GM18505 (cell line): ENCODE data around the gene RPN2.

Source experiments
- ATAC-seq: cut with Tn5 transposase; IDR thresholded peaks from one replicate; pipeline ENCODE4 v1.9.1; 2021; ENCODE audit not compliant: unreplicated experiment
- POLR2A ChIP-seq: IDR thresholded peaks from 4 replicates; pipeline ENCODE4 v1.6.1; 2011; ENCODE audit warnings: borderline replicate concordance; ENCODE audit not compliant: insufficient read depth, insufficient read length; ENCODE audit errors: extremely low read depth

The RPN2 gene

DNA sequence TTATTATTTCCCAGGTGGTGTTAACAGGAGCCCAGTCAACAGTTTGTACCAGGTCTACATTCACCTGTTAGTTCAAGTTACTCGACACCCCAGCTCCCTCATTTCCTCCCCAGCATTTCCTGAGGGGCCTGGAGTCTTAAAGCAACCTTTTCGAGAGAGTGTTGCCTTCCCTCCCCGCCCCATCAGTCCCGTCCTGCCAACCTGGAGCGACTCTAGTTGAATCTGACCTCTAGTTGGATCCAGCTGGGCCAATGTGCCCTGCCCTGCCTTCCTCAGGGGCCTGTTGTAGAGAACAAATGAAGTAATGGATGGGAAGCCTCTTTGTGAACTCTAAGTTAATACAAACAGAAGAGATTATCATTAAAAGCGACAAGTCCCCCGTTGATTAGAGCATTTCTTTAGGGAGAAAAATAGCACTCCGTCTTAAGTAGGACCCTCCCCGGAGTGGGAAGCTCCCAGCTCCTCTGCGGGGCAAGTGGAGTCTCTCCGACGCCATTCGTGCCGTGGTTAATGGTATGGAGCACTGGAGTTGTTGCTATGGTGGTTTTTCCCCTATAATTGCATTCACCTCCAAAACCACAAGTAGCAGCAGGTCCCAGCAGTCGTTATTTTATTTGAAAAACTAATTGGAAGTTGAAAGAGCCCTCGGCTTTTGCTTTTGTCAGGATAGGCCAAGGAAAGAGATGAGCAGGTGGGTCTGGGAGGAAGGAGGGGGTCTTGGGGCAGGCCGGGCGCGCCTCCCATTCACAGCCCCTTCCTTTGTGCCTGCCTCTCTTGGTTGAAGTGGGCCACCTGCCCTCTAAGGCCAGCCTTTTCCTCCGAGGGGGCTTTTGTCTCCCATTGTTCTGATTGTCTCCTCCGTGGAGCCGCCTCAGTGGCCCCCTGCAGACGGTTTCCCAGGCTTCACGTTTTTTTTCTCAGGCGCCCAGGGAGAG, 66.4 kb downstream of the RPN2 start:
- ATAC-seq = no peak

DNA sequence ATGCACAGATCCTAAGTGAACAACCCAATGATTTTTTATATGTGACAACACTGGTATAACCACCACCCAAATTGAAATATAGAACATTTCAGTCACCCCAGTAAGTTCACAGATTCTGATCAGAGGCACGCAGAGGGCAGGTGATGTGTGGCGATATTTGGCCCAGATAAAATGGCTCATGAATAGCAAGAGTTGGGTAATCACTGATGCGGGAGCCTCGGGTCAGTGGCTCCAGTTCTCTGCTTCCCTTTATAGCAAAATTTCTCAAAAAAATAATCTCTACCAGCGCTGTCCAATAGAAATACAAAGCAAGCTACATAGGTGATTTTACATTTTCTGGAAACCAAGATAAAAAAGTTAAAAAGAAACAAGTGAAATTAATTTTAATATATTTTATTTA, 67.6 kb downstream of the RPN2 start:
- no peak for TF ChIP-seq POLR2A
- ATAC-seq = no peak

More for the DNA sequence above, 66.4 kb downstream of the RPN2 start:
- no peak for TF ChIP-seq POLR2A

DNA sequence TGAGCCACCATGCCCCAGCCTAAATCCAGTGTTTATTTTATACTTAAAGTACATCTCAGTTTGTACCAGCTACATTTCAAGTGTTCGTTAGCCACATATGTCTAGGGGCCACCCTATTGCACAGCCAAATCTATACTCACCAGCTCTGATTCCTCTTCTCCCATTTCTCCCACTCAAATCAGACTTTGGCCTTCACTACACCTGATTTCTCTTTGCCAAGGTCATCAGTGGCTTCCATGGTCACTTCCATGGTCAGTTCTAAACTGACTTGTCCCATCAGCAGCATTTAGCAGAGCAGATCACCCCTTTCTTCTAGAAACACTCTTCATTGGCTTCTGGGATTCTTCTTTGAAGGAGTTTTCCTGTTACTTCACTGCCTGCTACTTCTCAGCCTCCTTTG, 68.4 kb downstream of the RPN2 start:
- TF ChIP-seq POLR2A = no peak
- ATAC-seq = no peak

DNA sequence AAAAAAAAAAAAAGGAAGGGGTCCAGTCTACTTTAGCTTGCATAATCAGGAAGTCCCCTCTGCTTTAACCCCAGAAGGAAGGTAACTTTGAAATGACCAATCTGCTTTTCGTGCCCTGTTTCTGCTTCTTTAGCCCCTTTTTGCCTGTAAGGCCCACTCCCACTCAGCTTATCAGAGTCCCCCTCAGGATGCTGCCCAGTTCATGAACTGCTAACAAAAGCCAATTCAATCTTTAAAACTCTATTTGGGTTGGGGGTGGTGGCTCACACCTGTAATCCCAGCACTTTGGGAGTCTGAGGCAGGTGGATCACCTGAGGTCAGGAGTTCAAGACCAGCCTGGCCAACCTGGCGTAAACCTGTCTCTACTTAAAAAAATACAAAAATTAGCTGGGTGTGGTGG, 70.2 kb downstream of the RPN2 start:
- no peak for ATAC-seq

DNA sequence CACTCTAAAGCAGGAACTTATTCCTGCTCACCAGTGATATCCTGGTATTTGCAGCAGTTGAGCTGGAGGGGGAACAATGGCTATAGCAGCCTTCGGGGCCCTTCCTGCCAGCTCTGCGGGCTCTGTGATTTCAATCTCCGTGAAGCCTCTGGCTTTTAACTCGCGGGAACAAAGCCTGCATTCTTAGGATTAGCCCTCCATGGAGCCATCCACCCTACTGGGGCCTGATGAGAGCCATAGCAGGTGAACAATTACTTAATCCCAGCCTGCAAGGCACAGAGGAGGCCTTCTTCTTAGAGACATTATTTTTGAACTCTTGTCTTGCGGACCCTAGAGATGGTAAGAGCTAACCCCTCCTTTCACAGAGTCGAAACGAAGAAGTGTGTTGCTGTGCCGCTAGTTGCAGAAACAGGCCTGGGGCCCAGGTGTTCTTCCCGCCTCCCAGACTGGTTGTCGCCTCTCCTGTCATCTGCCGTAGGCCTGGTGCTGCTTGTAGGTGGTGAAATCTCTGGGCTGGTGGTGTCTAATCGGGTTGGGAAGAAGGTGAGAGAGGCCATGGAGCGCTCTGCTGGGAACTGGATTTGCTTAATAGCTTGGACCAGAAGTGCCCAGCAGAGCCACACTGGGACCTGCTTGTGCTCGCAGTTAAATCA, 72.8 kb downstream of the RPN2 start:
- no peak for ATAC-seq
- TF ChIP-seq POLR2A = no peak

More for the DNA sequence above, 70.2 kb downstream of the RPN2 start:
- TF ChIP-seq POLR2A = no peak

DNA sequence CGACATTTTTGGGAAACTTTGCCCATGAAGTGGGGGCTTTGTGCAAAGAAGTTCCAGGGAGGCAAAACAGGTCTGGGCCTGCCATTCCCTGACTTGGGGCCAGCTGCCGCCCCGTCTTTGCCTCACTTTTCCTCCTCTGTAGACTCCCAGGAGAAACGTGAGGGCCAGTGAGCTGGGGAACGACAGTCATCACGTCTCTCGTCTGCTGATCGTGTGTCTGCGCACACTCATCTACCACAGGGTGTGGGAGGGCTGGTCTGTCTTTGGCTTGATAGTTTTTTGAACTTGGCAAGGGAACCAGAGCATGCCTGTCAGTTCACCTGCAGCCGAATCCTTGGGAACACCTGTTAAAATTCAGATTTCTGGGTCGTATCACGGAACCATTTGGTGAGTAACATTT, 74.0 kb downstream of the RPN2 start:
- TF ChIP-seq POLR2A = no peak
- no peak for ATAC-seq

DNA sequence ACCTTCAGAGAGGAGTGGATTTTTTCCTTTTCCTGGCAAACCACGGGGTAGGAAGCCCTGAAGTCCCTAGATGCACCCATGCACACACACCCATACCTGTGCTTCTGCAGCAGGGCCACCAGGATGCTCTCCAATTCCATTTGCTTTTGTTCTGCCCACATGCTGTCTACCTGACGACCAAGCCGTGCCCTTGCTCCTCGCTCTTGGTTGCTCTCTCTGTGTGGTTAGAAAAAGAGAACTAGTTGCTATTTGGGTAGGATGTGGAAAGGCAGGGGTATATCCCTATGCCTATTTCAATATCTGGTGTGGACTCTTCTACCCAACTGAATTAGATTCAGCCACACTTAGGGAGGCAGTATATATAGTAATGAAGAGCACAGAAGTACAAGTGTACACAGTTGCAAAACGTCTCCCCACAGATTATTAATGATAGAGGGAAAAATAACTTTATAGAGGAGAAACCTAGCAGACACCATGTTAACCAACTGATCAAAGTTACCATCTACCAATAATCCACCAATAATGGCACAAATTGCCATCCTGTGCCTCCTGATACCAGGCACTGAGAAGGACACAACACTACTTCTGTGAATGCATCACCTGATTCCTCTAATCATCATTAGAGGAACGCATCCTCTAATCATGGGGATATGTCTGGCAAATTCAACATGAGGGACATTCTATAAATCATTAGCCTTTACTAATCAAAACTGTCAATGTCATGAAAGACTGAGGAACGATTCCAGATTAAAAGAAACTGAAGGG, 75.2 kb downstream of the RPN2 start:
- TF ChIP-seq POLR2A = no peak
- no peak for ATAC-seq

DNA sequence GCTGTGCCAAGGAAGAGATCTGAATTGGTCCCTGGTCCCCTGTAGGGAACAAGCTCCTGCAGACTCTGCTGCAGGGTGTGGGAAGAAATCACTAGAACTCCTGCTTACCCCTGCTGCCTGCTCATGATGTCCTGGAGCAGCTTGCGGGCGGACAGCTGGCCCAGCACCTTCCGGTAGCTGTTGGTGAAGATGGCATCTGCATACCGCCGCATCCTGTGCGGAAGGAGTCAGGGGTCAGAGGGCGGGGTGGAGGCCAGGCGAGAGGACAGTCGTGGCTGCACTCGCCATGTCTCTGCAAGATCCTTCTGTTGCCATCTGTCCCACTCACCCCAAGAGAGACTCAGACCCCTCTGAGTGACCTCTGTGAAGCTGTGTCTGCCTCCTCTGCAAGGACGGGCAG, 77.2 kb downstream of the RPN2 start:
- no peak for TF ChIP-seq POLR2A

DNA sequence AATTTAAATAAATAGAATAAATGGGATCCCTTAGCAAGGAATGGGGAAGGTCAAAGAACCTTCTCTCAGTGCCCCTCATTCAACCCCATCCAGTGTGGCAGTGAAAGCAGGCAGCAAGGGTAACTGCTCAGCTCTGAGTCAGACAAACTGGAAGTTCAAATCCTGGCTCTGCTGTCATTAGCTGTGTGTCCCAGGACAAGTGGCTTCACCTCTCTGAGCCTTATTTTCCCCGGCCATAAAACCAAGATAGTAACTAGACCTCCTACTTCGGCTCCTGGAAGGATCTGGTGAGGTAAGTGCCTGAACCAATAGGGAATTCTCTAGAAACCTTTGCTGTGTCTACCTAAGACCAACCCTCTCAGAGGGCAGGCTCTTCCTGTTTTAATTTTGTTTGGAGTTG, 78.4 kb downstream of the RPN2 start:
- TF ChIP-seq POLR2A = no peak
- ATAC-seq = no peak

More for the DNA sequence above, 77.2 kb downstream of the RPN2 start:
- no peak for ATAC-seq

DNA sequence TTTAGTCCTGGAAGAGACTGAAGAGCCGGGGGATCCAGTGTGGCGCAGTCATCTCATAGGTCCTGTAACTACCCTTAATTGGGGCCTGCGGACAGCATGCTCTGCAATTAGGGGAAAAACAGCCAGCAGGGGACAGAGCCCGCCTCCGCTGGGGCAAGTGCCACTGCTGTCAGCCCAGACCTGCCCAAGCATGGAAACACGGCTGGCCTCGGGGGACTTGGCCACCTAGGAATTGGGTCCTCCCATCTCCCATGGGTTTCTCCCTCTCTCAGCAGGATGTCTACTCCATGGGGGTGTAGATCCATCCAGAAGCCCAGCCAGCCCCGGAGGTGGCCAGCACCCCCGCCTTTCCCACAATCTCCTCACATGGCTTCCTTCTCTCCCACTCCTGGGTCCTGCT, 78.9 kb downstream of the RPN2 start:
- no peak for ATAC-seq
- TF ChIP-seq POLR2A = no peak

DNA sequence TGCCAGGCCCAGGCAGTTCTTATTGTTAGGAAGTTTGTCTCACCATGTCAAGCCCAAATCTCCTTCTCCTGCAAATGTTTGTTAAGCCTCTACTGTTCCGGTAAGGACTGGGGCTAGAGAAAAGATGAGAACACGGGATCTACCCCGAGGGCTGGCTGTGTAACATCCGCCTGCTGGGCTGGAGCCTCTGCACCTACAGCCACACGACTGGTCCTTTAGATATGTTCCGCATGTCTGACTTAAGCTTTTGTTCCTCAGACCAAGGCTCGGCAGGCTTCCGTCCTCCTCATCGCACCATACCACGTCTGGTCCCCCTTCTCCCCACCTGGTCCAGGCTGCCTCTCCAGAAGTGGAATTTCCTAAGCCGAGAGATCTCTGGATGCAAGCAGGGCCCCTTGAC, 79.9 kb downstream of the RPN2 start:
- no peak for TF ChIP-seq POLR2A
- ATAC-seq = no peak

DNA sequence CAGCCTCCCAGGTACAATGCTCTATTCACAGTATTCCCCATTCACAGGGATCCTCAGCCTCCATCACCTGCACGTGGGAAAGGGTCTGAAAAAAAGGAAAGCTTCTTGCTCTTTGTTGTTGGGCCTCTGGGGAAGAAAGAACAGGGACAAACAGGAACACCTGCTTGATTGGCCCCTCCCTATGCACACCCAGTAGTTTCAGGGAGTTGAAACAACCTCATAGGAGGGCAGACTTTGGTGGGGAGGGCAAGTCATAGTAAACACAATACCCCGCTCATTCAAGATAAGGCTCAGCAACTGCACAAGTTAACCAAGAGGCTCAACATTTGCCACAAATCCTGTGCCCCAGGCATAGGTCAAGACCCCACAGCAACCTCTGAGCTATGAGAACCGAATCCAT, 80.7 kb downstream of the RPN2 start:
- no peak for TF ChIP-seq POLR2A
- no peak for ATAC-seq

DNA sequence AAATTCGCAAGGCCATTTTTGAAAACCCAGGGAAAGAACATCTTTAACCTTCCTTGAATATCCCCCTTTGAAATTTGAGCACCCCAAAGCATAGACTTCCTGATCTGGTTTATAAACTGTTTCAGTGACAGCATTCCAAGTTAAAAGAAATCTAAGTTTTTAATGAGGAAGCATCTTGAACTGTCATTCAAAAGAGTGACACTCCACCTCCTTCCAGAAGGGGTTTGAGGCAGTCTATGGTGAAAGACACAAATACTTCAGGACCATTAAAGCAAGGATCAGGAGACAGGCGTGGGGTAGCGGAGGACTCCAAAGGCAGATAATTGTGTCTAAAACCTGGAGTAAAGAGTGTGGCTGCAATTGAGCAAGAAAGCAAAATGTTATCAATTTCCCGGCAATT, 81.8 kb downstream of the RPN2 start:
- no peak for ATAC-seq
- TF ChIP-seq POLR2A = no peak
